Hematopoietic multipotent progenitor cell treated with erythropoietin and hydrocortisone succinate and interleukin-3 and kit ligand, for 17 days (in vitro differentiated cells): Measurements from ENCODE around the gene FRMD3.

Experiments
- DNase-seq: peaks from one replicate; pipeline ENCODE4 v3.0.0-alpha.2; 2015; ENCODE audit warnings: low spot score

FRMD3 gene

GRCh38 chr9:83432877-83433550, 105.2 kb downstream of the FRMD3 start:
- no peak for DNase-seq

GRCh38 chr9:83432104-83432627, 106.0 kb downstream of the FRMD3 start:
- DNase-seq = no peak

- no peak for DNase-seq
Measured at GRCh38 chr9:83431101-83432060, 106.8 kb downstream of the FRMD3 start.

- no peak for DNase-seq
Measured at GRCh38 chr9:83430681-83431080, 107.5 kb downstream of the FRMD3 start.

- DNase-seq = no peak
Measured at GRCh38 chr9:83429229-83429628, 109.0 kb downstream of the FRMD3 start.

GRCh38 chr9:83425240-83425639, 113.0 kb downstream of the FRMD3 start:
- no peak for DNase-seq

DNA sequence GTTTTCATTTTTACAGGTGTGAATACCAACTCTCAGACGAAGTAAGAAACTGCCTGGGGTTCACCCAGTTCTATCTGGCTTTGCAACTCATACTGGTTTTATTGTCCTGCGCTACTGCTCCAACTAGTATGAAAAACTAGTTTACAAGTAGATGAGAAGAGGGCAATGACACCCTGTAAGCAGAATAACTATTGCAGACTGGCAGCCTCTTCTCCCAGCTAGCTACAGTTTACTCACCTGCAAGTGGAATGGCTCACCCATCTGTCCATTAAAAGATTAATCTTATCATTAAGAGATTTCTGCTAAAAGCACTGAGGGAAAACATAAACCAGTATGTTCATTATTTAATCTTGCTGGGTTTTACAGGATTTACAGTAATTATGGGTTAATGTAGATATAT, 113.4 kb downstream of the FRMD3 start:
- no peak for DNase-seq

DNA sequence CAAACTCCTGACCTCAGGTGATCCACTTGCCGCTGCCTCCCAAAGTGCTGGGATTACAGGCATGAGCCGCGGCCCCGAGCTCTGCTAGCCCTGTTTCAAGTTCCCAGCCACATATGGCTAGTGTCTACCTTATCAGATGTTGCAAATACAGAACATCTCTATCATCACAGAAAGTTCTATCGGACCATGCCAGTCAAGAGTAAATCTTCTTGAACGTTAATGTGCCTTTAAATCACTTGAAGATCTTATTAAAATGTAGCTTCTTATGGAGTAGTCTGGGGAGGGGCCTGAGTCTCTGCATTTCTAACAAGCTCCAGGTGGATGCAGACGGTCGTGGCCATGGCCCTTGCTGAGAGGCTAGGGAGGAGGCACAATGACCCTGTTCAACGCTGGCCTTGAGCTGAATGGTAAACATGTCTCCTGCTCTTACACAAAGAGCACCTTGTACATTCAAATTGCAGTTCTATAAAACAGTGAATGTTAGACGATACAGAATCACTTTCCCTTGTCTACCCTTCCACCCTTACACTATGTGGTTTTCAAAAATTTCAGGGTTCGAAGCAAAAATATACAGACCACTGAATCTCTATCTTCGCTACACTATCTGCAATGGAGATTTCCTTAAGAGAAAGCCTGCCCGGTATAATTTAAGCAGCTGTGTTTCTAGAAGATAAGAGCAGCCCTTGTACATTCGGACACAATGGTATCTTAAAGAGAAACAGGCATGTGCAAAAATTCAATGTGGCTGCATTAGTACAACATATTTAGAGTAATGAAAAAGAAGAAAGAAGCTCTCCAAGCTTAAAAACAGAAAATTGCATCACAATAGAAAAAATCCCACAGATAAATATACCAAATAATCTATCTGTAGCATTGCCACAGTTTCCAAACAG, 114.1 kb downstream of the FRMD3 start:
- no peak for DNase-seq

GRCh38 chr9:83422527-83422926, 115.7 kb downstream of the FRMD3 start:
- no peak for DNase-seq

- no peak for DNase-seq
Measured at GRCh38 chr9:83420486-83420885, 117.7 kb downstream of the FRMD3 start.

GRCh38 chr9:83419961-83420360, 118.2 kb downstream of the FRMD3 start:
- no peak for DNase-seq

DNA sequence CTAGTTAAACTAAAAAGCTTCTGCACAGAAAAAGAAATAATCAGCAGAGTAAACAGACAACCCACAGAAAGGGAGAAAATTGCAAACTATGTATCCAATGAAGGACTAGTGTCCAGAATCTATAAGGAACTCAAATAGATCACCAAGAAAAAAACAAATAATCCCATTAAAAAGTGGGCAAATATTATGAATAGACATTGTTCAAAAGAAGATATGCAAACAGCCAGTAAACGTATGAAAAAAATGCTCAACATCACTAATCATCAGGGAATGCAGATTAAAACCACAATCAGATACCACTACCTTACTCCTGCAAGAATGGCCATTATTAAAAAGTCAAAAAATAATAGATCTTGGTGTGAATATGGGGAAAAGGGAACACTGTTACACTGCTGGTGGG, 119.9 kb downstream of the FRMD3 start:
- DNase-seq = no peak

DNA sequence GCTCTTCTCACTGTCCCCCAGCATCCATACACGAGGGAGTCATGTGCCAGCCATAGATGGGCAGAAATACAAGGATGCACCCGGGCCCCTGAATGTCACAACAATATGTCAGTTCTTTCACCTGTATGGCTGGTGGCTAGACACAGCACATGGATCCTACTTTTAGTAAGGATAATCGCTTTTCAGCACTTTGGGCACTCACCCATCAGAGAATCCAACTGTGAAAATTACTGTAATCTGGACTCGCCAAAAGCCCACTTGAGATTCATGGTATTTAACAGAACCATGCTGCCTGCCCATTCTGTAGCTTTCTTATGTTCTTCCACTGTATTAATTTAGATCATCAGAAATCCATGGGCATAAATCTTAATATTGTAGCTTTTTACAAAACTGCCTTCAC, 124.8 kb downstream of the FRMD3 start:
- no peak for DNase-seq

GRCh38 chr9:83410701-83411100, 127.5 kb downstream of the FRMD3 start:
- DNase-seq = no peak

DNA sequence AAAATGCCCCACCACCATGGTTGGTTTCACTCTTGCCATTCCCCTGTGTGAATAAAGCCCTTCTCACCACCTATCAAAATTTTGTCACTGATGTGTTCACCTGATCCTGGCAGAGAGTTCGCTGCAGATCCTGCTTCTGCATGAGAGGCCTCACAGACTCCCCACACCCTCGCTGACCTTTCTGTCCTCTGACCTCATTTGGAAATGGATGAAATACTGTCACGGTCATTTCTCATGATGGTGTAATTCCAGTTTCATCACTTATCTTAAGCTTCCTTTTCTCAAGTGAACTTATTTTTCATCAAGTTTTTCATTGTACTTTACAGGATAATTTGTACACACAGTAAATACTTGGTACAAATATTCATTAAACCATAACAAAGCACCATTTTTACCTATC, 131.3 kb downstream of the FRMD3 start:
- DNase-seq = no peak

GRCh38 chr9:83405759-83406158, 132.4 kb downstream of the FRMD3 start:
- no peak for DNase-seq

DNA sequence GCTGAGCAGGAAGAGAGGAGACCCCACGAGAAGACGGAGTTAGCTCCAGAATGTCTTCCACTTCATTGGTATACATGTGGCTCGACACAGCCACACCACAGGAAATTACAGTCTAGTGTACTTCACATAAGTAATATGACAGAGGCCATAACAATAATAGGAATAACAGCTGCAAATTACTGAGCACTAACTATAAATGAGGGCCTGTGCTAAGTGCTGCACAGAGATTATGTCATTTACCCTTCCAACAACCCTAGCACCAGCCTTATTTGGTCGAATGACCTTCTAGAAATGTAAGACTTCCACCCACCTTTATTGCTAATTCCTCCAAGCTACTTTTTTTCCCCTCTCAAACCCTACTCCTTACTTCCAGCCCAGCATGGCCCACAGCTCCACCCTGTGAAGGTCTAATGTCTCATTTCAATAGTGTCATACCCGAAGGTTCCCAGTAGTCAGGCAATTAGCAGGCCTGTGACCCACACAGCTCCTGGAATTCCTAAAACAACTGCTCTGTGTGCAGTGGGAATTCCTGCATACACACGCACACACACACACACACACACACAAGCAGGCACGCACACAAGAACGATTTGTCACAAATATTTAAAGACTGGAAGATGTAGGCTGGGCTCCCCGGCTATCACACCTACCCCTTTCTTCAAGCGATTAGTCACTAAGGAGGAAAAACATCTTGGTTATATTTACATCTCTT, 134.5 kb downstream of the FRMD3 start:
- no peak for DNase-seq

DNA sequence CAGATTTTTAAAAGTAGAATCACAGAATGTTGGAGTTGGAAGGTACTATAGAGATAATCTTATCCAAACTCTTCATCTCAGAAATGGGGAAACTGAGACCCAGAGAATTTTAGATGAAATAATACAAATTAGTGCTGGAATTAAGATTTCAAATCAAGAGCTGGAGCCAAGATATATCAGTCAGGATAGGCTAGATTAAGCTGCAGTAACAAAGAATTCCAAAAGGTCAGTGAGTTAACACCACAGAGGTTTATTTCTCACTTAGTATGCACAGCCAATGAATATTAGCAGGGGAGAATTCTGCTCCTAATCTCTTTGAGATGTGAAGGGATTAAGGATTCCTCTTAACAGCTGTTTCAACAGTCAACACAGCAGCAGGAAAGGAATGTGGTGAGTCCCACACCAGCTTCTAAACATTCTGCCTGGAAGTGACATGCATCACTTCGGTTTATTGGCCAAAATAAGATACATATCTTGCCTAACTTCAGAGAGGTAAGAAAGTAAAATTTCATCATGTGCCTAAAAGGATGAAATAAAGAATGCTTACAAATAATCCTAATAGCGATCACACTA, 136.8 kb downstream of the FRMD3 start:
- no peak for DNase-seq

DNA sequence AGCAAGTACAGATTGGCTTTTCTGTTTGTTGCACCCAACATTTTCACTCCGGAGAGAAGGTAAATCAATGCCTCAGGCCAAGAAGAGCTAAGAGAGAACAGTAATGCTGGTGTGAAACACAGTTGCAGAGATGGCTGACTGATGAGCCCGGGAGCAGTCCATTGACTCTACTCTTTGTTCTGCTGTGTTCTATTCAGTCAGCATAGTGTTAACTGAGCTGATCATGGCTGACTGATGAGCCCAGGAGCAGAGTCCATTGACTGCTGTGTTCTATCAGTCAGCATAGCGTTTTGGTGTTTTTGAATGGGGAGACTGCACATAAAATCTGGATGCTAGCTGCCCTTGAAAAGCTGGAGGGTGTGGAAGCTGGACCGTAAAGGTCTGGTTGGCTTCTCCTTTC, 141.4 kb downstream of the FRMD3 start:
- DNase-seq = no peak

DNA sequence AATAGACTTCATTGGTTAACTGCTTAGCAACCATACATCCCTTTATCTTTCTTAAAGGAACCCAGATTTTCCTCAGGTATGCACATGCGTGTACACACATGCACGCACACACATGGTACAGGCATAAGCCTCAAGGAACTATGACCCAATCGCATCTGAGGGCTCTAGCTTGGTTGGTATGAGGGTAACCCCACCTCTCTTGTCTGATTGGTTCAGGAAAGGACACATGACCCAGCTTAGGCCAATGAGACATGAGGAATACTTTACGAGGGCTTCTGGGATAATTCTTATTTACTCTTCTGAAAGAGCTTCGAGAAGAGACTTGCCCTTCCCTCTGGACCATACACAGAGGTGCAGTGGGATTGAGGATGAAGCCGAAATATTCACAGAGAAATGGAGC, 141.9 kb downstream of the FRMD3 start:
- DNase-seq = no peak

DNA sequence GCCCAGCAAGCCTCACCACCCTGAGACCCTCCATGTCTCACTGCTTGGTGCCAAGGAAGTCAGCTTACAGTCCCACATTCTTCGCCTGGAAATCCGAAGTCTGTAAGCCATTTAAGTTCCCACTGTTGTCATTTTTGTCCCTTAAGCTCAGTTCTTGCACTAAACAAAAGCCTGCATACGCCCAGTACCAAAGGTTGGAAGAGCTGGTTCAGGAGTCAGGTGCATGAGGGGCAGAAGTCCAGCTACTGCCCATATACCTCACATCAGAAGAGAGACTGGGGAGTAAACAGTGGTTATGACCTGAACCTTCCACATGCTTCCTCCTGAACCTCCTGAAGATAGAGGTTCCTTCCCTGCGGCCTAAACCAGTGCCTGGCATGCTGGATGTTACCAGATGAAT, 146.0 kb downstream of the FRMD3 start:
- no peak for DNase-seq
